H1 (cell line): ENCODE data around the gene PLCB4. TPM values are rescaled to one million over a fixed set of nuclear protein-coding genes. Genes with fewer than 3 reads are reported as not detected.

Experiments used
- CTCF ChIA-PET: fragments of 300-600 bp; sonication (Branson Sonifier 250); formaldehyde crosslinking; loops from one replicate; lab custom pipeline; 2021; ENCODE audit not compliant: partially characterized antibody; lab: Charles Lee
- POLR2A ChIA-PET: fragments of 300-600 bp; sonication (Branson Sonifier 250); formaldehyde crosslinking; loops from one replicate; lab custom pipeline; 2021; ENCODE audit warnings: inconsistent platforms; ENCODE audit not compliant: partially characterized antibody; lab: Charles Lee
- DNase-seq, 2 experiments: peaks; one replicate each; pipeline versions ENCODE4 v3.0.0 to v3.0.0-alpha.2; 2010 to 2022; ENCODE audit warnings: low spot score in 2 of 2, low read depth in 1 of 2, mixed read lengths in 1 of 2
- FAIRE-seq: peaks from 2 replicates; lab custom pipeline; 2011; peaks lifted over from hg19 to GRCh38; lab: Jason Lieb, UNC
- H2AFZ ChIP-seq: 2 replicates; pipeline ENCODE4 v1.8.1; 2012; ENCODE audit warnings: low read length, inconsistent platforms
- H2AK5ac ChIP-seq: 2 replicates; pipeline ENCODE4 v1.6.1; 2013; ENCODE audit warnings: low read depth, low read length
- H2BK120ac ChIP-seq: replicated peaks from 2 replicates; pipeline ENCODE3; 2013; ENCODE audit warnings: low read depth, low read length, inconsistent platforms
- H2BK12ac ChIP-seq: 2 replicates; pipeline ENCODE4 v1.6.1; 2013; ENCODE audit warnings: low read depth, low read length
- H2BK15ac ChIP-seq: 2 replicates; pipeline ENCODE4 v1.6.1; 2013; ENCODE audit warnings: low read length
- H2BK20ac ChIP-seq: 2 replicates; pipeline ENCODE4 v1.6.1; 2013; ENCODE audit warnings: low read length
- H2BK5ac ChIP-seq: 2 replicates; pipeline ENCODE4 v1.6.1; 2013; ENCODE audit warnings: low read depth, low read length
- H3K14ac ChIP-seq: 2 replicates; pipeline ENCODE4 v1.6.1; 2013; ENCODE audit warnings: inconsistent platforms; ENCODE audit not compliant: insufficient read length
- H3K18ac ChIP-seq: 2 replicates; pipeline ENCODE4 v1.6.1; 2013; ENCODE audit warnings: low read length; ENCODE audit errors: extremely low read depth
- H3K23ac ChIP-seq: 2 replicates; pipeline ENCODE4 v1.6.1; 2013; ENCODE audit warnings: inconsistent platforms; ENCODE audit not compliant: insufficient read length
- H3K23me2 ChIP-seq: 2 replicates; pipeline ENCODE4 v1.6.1; 2013; ENCODE audit warnings: low read depth, low read length
- H3K27ac ChIP-seq: 2 replicates; pipeline ENCODE4 v1.6.1; 2011; ENCODE audit warnings: low read depth, low read length, inconsistent platforms
- H3K27me3 ChIP-seq, 4 experiments: replicated peaks in 1 of 4; 1 replicate in 1 of 4; 2 replicates in 3 of 4; pipeline versions ENCODE4 v1.6.1 to v1.8.1; 2011 to 2013; ENCODE audit warnings: low read length in 3 of 4, mild to moderate bottlenecking in 3 of 4, inconsistent platforms in 2 of 4, mixed read lengths in 2 of 4, moderate library complexity in 1 of 4; ENCODE audit not compliant: control insufficient read depth in 3 of 4, insufficient read depth in 3 of 4; ENCODE audit errors: extremely low read depth in 1 of 4
- H3K36me3 ChIP-seq, 4 experiments: 2 replicates each; pipeline versions ENCODE4 v1.6.1 to v1.8.1; 2011 to 2013; ENCODE audit warnings: mild to moderate bottlenecking in 4 of 4, low read length in 3 of 4, moderate library complexity in 2 of 4, control low read depth in 1 of 4, inconsistent platforms in 1 of 4; ENCODE audit not compliant: insufficient read depth in 4 of 4, control insufficient read depth in 2 of 4
- H3K4ac ChIP-seq: replicated peaks from 2 replicates; pipeline ENCODE3; 2013; ENCODE audit warnings: low read length, low read depth, mixed read lengths, inconsistent platforms; ENCODE audit not compliant: insufficient read length
- H3K4me1 ChIP-seq, 4 experiments: replicated peaks in 1 of 4; 1 replicate in 1 of 4; 2 replicates in 3 of 4; pipeline versions ENCODE4 v1.6.1 to v1.8.1; 2011 to 2013; ENCODE audit warnings: low read length in 3 of 4, inconsistent platforms in 2 of 4, mixed read lengths in 1 of 4; ENCODE audit not compliant: insufficient read depth in 4 of 4, control insufficient read depth in 3 of 4
- H3K4me2 ChIP-seq, 2 experiments: 2 replicates each; pipeline versions ENCODE4 v1.6.1 to v1.8.1; 2011 to 2013; ENCODE audit warnings: low read depth in 2 of 2, low read length in 2 of 2, control low read depth in 1 of 2, inconsistent platforms in 1 of 2, mild to moderate bottlenecking in 1 of 2; ENCODE audit not compliant: insufficient read depth in 1 of 2
- H3K4me3 ChIP-seq, 4 experiments: fragments of 200-600, 300-600 bp in 1 of 4; sonication (generic), shearing (Covaris generic), sonication (Bioruptor Twin) in 1 of 4; 2 replicates each; pipeline versions ENCODE4 v1.5.1 to v1.8.1; 2011 to 2016; ENCODE audit warnings: low read length in 4 of 4, low read depth in 3 of 4, control low read depth in 2 of 4, inconsistent platforms in 2 of 4, mild to moderate bottlenecking in 2 of 4, mixed read lengths in 1 of 4, moderate library complexity in 1 of 4; ENCODE audit not compliant: insufficient read depth in 2 of 4; ENCODE audit errors: extremely low read depth in 1 of 4
- H3K56ac ChIP-seq: replicated peaks from 2 replicates; pipeline ENCODE3; 2013; ENCODE audit warnings: low read depth, mild to moderate bottlenecking, mixed read lengths, low read length, inconsistent platforms; ENCODE audit not compliant: insufficient read length
- H3K79me1 ChIP-seq: 2 replicates; pipeline ENCODE4 v1.6.1; 2013; ENCODE audit warnings: low read depth, low read length, control low read depth
- H3K79me2 ChIP-seq, 2 experiments: 2 replicates each; pipeline versions ENCODE4 v1.6.1 to v1.8.1; 2012 to 2013; ENCODE audit warnings: low read length in 2 of 2, mild to moderate bottlenecking in 2 of 2, inconsistent platforms in 1 of 2; ENCODE audit not compliant: insufficient read depth in 2 of 2, control insufficient read depth in 1 of 2
- H3K9ac ChIP-seq, 4 experiments: replicated peaks in 1 of 4; 1 replicate in 1 of 4; 2 replicates in 3 of 4; pipeline versions ENCODE4 v1.6.1 to v1.8.1; 2011 to 2013; ENCODE audit warnings: low read depth in 3 of 4, low read length in 3 of 4, control low read depth in 2 of 4, mild to moderate bottlenecking in 2 of 4, moderate library complexity in 2 of 4, inconsistent platforms in 1 of 4; ENCODE audit errors: extremely low read depth in 1 of 4
- H3K9me3 ChIP-seq, 2 experiments: 2 replicates each; pipeline versions ENCODE4 v1.6.1 to v1.8.1; 2012 to 2013; ENCODE audit warnings: mild to moderate bottlenecking in 2 of 2, moderate library complexity in 2 of 2, control low read depth in 1 of 2, inconsistent platforms in 1 of 2, low read depth in 1 of 2, low read length in 1 of 2, mixed read lengths in 1 of 2; ENCODE audit not compliant: insufficient read depth in 2 of 2
- H4K20me1 ChIP-seq, 2 experiments: replicated peaks in 1 of 2; 2 replicates each; pipeline versions ENCODE3 to v1.8.1; 2011 to 2013; ENCODE audit warnings: inconsistent platforms in 2 of 2, low read length in 2 of 2, mild to moderate bottlenecking in 1 of 2; ENCODE audit not compliant: insufficient read depth in 2 of 2, control insufficient read depth in 1 of 2
- H4K5ac ChIP-seq: 2 replicates; pipeline ENCODE4 v1.6.1; 2013; ENCODE audit warnings: low read length, low read depth, mixed read lengths, inconsistent platforms; ENCODE audit not compliant: insufficient read length
- H4K8ac ChIP-seq: 2 replicates; pipeline ENCODE4 v1.8.0; 2013; ENCODE audit warnings: mild to moderate bottlenecking, moderate library complexity, low read length, inconsistent platforms; ENCODE audit not compliant: insufficient read depth; ENCODE audit errors: extremely low read depth
- H4K91ac ChIP-seq: replicated peaks from 2 replicates; pipeline ENCODE3; 2013; ENCODE audit warnings: low read length, mixed read lengths, inconsistent platforms; ENCODE audit not compliant: insufficient read length
- ASH2L ChIP-seq: fragments of 200-600, 300-600 bp; sonication (generic); IDR thresholded peaks from one replicate; pipeline ENCODE4 v1.7.1; 2017; ENCODE audit warnings: low read length
- ATF3 ChIP-seq: IDR thresholded peaks from 2 replicates; pipeline ENCODE4 v1.6.1; 2011; ENCODE audit warnings: low read depth, mild to moderate bottlenecking, low read length; ENCODE audit not compliant: insufficient read depth
- BACH1 ChIP-seq: IDR thresholded peaks from 2 replicates; pipeline ENCODE4 v1.6.1; 2012; ENCODE audit warnings: low read length, improper control_type of control experiment
- E2F6 ChIP-seq: IDR thresholded peaks from 2 replicates; pipeline ENCODE4 v1.6.1; 2012; ENCODE audit warnings: inconsistent platforms
- GABPA ChIP-seq: IDR thresholded peaks from 2 replicates; pipeline ENCODE4 v1.6.1; 2011; ENCODE audit warnings: mild to moderate bottlenecking, low read length, moderate library complexity, borderline replicate concordance; ENCODE audit not compliant: insufficient read depth
- JUN ChIP-seq: IDR thresholded peaks from 2 replicates; pipeline ENCODE4 v1.6.1; 2011; ENCODE audit warnings: low read depth, mild to moderate bottlenecking, improper control_type of control experiment, low read length
- NANOG ChIP-seq: IDR thresholded peaks from 2 replicates; pipeline ENCODE4 v1.6.1; 2011; ENCODE audit warnings: low read length, low read depth, mild to moderate bottlenecking, inconsistent platforms; ENCODE audit not compliant: insufficient read depth, poor library complexity, severe bottlenecking
- PHF8 ChIP-seq: fragments of 200-600 bp; sonication (generic); conservative IDR thresholded peaks from 2 replicates; pipeline ENCODE4 v1.7.1; 2012; ENCODE audit warnings: low read depth, mild to moderate bottlenecking, inconsistent platforms, low read length, moderate library complexity
- POLR2AphosphoS5 ChIP-seq: IDR thresholded peaks from 2 replicates; pipeline ENCODE4 v1.6.1; 2011; ENCODE audit warnings: low read depth, low read length
- POU5F1 ChIP-seq: IDR thresholded peaks from 2 replicates; pipeline ENCODE4 v1.6.1; 2011; ENCODE audit warnings: low read depth, mild to moderate bottlenecking, low read length, moderate library complexity
- RFX5 ChIP-seq: IDR thresholded peaks from 2 replicates; pipeline ENCODE4 v1.6.1; 2011; ENCODE audit warnings: low read depth, low read length, improper control_type of control experiment, borderline replicate concordance
- SIRT6 ChIP-seq: IDR thresholded peaks from one replicate; pipeline ENCODE4 v1.7.1; 2012; ENCODE audit warnings: low read length, inconsistent platforms
- TAF7 ChIP-seq: optimal IDR thresholded peaks from 2 replicates; pipeline ENCODE3; 2011; ENCODE audit warnings: low read depth, mild to moderate bottlenecking, inconsistent platforms, low read length, moderate library complexity, borderline replicate concordance
- TCF12 ChIP-seq: IDR thresholded peaks from 2 replicates; pipeline ENCODE4 v1.6.1; 2011; ENCODE audit warnings: low read depth, mild to moderate bottlenecking, low read length
- WGBS, 2 experiments: shearing (Covaris generic) in 1 of 2; methylation state at CpG; one replicate each; pipeline versions ENCODE4 v1.1.6 to v1.1.7; 2013 to 2015; ENCODE audit warnings: low lambda C conversion rate in 2 of 2, mixed read lengths in 2 of 2, inconsistent platforms in 1 of 2, low coverage in 1 of 2, missing lambda C conversion rate in 1 of 2; ENCODE audit not compliant: insufficient replicate concordance in 2 of 2, insufficient coverage in 1 of 2, insufficient read length in 1 of 2; ENCODE audit errors: extremely low coverage in 1 of 2, missing lambda C conversion rate in 1 of 2; 5-methylcytosine and 5-hydroxymethylcytosine counted together
- polyA plus RNA-seq, 7 experiments: library from polyadenylated mRNA; depleted of rRNA in 3 of 7; stranded (reverse) in 5 of 7; unstranded in 2 of 7; fragments of >200 nt in 5 of 7; fragments of 200-250 nt in 2 of 7; gene quantifications; 1 replicate in 5 of 7; 2 replicates in 1 of 7; 4 replicates in 1 of 7; pipeline versions ENCODE4 v1.2.1 to v1.2.3, GENCODE V29; 2011 to 2013; ENCODE audit warnings: missing spikeins in 2 of 7, mixed read lengths in 2 of 7
- total RNA-seq: library from RNA; stranded (reverse); fragmentation: NEBNext Ultra II Directional; extraction: Animal tissue kit (Norgen Biotek cat#: 25700); gene quantifications from 2 replicates; pipeline ENCODE4 v1.2.1, GENCODE V29; 2021

PLCB4 gene
- total and polyA plus RNA-seq, 2 of the 8 experiments (the other 6 are each of a cell fraction or from before 2014, with no cell fraction given) = 3.2 to 14.1 TPM

GRCh38 chr20:9143926-9144325, 75.0 kb downstream of the PLCB4 start:
- H3K27me3 ChIP-seq = no peaks in the 10 kb centered on the region
- H4K20me1 ChIP-seq = no peaks in the 10 kb centered on the region
- H2BK15ac ChIP-seq = no peak overlapping the region
- no peak overlapping the region for H3K27ac ChIP-seq
- CTCF ChIA-PET = interaction anchor here (1.0 kb wide), 1 partner anchor 166 kb away, joined by 3 read pairs; no protein-coding TSS in a partner anchor
- H2BK12ac ChIP-seq = no peak overlapping the region
- POLR2A ChIA-PET = no interaction called here
- no peak overlapping the region for H2AFZ ChIP-seq
- H3K4me3 ChIP-seq = no peak overlapping the region
- H3K23ac ChIP-seq = no peak overlapping the region
- no peak overlapping the region for H3K14ac ChIP-seq
- DNase-seq = no peak
- H3K9me3 ChIP-seq = peaks cover 0 to 4% of the 10 kb centered on the region in 2 experiments; a peak in 1 of 4 replicates
- H3K23me2 ChIP-seq = no peaks in the 10 kb centered on the region
- no peak overlapping the region for H4K5ac ChIP-seq
- no peak overlapping the region for H2BK5ac ChIP-seq
- WGBS, 2 experiments = 96% methylated on average over 1 of the region's 1 CpG; no CpG with 5 or more reads in 1 of the 2 experiments
- H4K8ac ChIP-seq = no peak overlapping the region
- no peak overlapping the region for H2AK5ac ChIP-seq
- no peak overlapping the region for H3K4ac ChIP-seq
- H3K18ac ChIP-seq = no peak overlapping the region
- no peak for FAIRE-seq
- H3K4me1 ChIP-seq = peaks cover 0 to 3% (median under 1%) of the 10 kb centered on the region in 4 experiments; a peak in 2 of 7 replicates
- no peak overlapping the region for H3K56ac ChIP-seq
- H4K91ac ChIP-seq = no peak overlapping the region
- H3K9ac ChIP-seq = no peak overlapping the region
- H3K79me2 ChIP-seq = no peaks in the 10 kb centered on the region
- no peak overlapping the region for H2BK120ac ChIP-seq
- H3K36me3 ChIP-seq = no peaks in the 10 kb centered on the region; a peak in 1 of 8 replicates
- no peaks in the 10 kb centered on the region for H3K79me1 ChIP-seq
- no peak overlapping the region for H2BK20ac ChIP-seq
- H3K4me2 ChIP-seq = no peak overlapping the region
- TF ChIP-seq E2F6 = no peak
- TF ChIP-seq ATF3 = no peak
- no peak for TF ChIP-seq BACH1
- no peak for TF ChIP-seq JUN
- no peak for TF ChIP-seq GABPA
- no peak for TF ChIP-seq RFX5
- no peak for TF ChIP-seq SIRT6
- TF ChIP-seq NANOG = no peak
- no peak for TF ChIP-seq ASH2L
- TF ChIP-seq PHF8 = no peak
- no peak for TF ChIP-seq POU5F1
- TF ChIP-seq TCF12 = no peak
- TF ChIP-seq TAF7 = no peak
- no peak for TF ChIP-seq POLR2AphosphoS5
